Activated T-cell treated with anti-CD3 and anti-CD28 coated beads, Interleukin-2, amount 50 U/mL, for 1 hour (primary cell): ENCODE measurements around the gene OLFML2B.

ENCODE experiments used
- DNase-seq: peaks from one replicate; pipeline ENCODE4 v3.0.0-alpha.2; 2020

Gene OLFML2B

DNA sequence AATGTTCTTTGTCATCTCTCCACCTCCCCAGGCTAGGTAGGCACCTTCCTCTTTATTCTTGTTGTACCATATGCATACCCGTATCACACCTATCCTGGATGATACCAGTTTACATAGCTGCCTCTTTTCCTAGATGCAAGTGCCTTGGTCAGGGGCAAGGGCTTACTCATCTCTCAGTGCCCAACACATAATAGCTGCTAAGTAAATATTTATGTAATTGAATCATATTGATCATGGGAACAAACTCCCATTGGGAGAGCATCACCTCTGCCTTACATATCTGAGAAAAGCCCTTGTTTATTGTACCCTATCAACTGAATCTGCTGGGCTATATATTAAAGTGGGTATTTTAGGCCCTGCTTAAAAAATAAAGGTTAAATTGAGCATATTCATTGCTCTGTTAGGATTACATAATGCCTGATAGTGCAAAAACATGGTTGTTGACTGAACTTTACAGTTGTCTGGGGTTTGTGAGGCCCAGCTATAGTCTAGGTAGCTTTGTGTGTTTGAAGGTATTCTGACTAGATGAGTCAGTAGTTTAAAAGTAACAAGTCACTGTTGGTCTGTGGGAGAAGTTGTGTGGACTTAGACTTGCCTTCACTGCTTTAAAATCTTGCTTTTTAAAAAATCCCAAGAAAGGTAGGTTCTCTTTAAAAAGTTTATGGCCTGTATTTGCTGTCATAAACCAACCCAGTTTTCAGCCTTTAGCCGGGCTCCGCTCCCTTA lies 82.6 kb downstream of the OLFML2B start:
- no peak for DNase-seq

DNA sequence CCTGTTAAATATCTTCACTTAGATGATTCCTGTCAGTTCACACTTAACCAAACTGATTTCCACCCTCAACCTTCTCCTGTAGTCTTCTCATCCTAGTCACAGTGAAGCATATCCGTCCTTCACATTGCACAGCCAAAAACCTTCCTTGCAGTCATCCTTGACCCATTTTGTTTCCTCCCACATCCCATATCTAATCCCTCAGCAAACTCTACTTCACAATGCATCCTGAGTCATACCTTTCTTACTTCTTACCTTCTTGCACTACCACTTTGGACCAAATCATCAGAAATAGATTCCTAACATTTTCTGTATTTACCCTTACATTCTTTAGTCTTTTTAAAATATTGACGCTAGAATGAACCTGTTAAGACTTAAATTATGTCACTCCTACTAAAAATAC lies 86.9 kb downstream of the OLFML2B start:
- no peak for DNase-seq

DNA sequence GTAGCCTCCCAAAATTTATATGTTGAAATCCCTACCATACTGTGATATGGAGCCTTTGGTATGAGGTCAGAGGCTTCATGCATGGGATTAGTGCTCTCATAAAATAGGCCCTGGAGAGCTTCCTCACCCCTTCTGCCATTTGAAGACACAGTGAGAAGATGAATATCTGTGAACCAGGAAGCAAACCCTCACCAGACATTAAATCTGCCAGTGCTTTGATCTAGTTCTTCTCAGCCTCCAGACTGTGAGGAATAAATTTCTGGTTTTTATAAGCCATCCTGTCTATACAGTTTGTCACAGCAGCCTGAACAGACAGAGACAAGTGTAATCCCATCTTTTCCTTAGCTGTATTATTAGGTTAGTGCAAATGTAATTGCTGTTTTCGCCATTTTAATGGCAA lies 88.4 kb downstream of the OLFML2B start:
- DNase-seq, result no peak

DNA sequence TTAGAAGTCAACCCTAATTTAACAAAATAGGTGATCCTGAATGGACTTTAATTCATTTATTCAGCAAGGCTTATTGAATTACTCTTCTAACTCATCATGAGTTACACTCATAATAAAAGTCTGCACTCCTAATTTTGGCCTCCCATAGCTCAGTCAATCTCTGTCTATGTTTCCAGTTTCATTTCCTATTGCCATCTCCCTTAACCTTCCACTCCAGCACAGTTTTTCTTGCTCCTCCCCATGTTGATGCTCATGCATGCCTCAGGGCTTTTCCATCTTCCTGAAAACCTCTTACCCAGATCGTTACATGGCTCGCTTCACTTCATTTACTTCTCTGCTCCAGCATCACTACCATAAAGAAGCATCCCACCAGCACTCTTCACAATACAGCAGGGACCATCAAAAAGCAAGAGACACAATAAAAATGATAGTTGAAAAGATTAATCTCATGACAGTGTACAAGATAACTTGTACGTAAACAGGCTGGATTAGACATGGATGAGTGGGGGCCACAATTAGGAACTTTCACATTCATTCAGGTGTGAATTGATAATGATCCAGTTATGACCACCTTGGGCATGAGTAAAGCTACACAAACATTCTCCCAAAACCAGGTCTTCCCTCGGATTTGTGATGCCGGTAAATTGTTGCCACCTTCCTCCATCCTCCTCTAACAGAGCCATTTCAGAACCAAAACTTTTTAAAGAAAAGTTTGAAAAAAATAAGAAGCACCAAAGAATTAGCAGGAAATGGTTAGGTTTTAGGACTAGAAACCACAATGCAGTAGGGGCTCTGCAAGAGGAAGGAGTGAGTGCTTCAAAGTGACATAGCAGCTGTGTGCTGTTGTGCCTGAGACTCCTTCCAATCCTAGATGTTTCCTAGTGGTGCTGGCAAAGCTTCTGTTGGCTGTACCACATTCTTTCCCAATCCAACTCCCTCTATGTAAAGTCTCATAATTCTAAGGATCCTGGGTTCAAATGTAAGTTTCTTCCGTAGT lies 89.8 kb downstream of the OLFML2B start:
- no peak for DNase-seq
